Stomach smooth muscle (tissue), 2 donors: ENCODE measurements around the gene LRRN2.

ENCODE experiments used
- H3K27ac ChIP-seq: one replicate; pipeline ENCODE4 v1.7.0; 2013; ENCODE audit warnings: mild to moderate bottlenecking, low read length, inconsistent platforms
- H3K27me3 ChIP-seq, 2 donors: one replicate each; pipeline ENCODE4 v1.7.0; 2013; ENCODE audit warnings: low read length in 2 of 2; ENCODE audit not compliant: insufficient read depth in 2 of 2, control insufficient read depth in 1 of 2
- H3K36me3 ChIP-seq, 2 donors: one replicate each; pipeline ENCODE4 v1.7.0; 2013; ENCODE audit warnings: low read length in 2 of 2; ENCODE audit not compliant: control insufficient read depth in 2 of 2, insufficient read depth in 2 of 2
- H3K4me1 ChIP-seq: one replicate; pipeline ENCODE4 v1.7.0; 2013; ENCODE audit warnings: low read length; ENCODE audit not compliant: control insufficient read depth, insufficient read depth
- H3K4me3 ChIP-seq, 2 donors: one replicate each; pipeline ENCODE4 v1.7.0; 2013; ENCODE audit warnings: low read length in 2 of 2
- H3K9ac ChIP-seq, 2 donors: one replicate each; pipeline ENCODE4 v1.7.0; 2013; ENCODE audit warnings: low read length in 2 of 2, mild to moderate bottlenecking in 1 of 2
- H3K9me3 ChIP-seq, 2 donors: one replicate each; pipeline ENCODE4 v1.7.0; 2013; ENCODE audit warnings: low read length in 2 of 2; ENCODE audit not compliant: control insufficient read depth in 2 of 2
- donor health status: healthy.
- donor health status: Pancreatic carcinoma.

The LRRN2 gene

DNA sequence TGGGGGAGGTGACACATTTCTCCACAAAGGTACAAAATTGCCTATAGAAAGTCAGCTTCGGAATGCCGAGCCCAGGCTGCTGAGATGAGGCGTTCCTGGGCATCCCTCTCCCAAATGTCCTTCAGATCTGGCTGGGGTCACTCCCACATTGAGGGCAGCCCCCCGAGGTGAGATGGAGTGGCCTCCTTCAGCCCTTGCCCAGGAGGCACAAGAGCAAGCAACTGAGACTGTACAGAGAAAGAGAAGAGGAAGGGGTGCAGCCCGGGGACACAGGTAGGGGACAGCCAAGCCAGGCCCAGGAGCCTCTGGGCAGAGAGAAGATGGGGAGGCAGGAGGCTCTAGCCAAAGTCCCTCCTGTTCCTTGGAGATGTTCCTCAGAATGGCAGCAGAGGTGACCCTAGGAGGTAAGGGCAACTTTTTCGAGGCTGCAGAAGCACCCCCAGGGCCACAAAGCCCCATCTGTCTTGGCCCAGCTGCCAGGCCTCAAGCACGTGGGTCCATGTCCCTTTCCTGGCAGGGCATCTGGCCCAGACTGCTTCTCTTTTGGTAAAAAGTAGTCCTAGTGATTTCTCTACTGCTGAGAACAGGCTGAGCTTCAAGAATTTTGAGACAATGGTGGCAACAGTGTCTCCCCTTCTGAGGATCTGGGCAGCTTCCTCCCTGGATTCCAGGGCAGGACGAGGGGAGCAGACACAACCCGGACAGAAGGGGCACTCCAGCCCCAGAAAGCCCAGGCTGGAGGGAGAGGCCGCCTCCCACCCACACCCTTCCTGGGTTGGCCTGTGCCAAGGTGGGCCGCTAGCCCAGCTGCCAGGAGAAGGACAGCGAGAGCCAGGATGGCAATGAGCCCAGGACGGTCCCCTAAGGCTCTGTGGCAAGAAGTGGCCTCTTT, 68.0 kb downstream of the LRRN2 start:
- H3K27ac ChIP-seq: no peak overlapping the region
- H3K4me1 ChIP-seq: peaks cover 5% of the 10 kb centered on the region
- no peaks in the 10 kb centered on the region for H3K9me3 ChIP-seq
- H3K9ac ChIP-seq: no peak overlapping the region
- H3K36me3 ChIP-seq: no peaks in the 10 kb centered on the region
- no peak overlapping the region for H3K4me3 ChIP-seq
- no peaks in the 10 kb centered on the region for H3K27me3 ChIP-seq

DNA sequence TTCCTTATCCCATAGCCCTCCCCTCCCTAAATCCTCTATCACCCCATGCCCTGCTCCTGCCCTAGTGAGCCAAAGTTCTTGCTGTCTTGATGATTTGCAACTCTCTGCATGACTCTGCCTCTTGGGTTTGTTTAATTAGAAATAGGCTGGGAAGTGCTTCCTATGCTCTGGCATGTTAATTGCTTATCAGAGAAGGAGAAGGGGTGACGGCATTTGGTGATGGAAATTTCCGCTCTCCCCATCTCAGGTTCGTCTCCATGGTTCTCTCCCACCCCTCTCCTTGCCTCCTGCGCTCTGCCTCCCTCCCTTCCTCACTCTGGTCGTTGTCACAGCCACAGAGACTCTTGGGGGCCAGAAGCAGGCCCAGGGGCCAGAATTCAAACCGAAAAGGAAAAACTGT, 68.9 kb downstream of the LRRN2 start:
- no peaks in the 10 kb centered on the region for H3K36me3 ChIP-seq
- no peak overlapping the region for H3K27ac ChIP-seq
- H3K4me3 ChIP-seq: no peak overlapping the region
- no peaks in the 10 kb centered on the region for H3K27me3 ChIP-seq
- no peaks in the 10 kb centered on the region for H3K9me3 ChIP-seq
- no peak overlapping the region for H3K9ac ChIP-seq
- H3K4me1 ChIP-seq: peaks cover 2% of the 10 kb centered on the region

DNA sequence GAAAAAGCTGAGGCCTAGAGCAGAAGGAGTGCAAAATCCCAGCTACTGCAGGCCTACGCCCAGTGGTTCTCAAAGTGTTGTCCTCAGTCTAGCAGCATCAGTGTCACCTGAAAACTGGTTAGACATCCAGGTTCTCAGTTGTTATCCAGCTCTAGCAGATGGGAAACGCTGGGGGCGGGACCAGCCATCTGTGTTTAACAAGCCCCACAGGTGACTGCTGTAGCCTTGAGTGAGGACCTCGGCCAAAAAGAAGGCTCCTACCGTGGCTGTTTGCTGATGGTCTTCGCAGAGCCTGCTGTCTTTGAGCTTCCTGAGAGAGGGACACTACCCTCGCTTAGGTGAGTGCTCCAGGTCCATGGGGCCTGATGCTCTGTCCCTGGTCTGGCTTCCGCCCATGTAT, 69.7 kb downstream of the LRRN2 start:
- Histone ChIP-seq H3K27ac (no peak overlapping the region), H3K27me3 (no peaks in the 10 kb centered on the region), H3K9ac (no peak overlapping the region), H3K4me1 (no peaks in the 10 kb centered on the region), H3K9me3 (no peaks in the 10 kb centered on the region), H3K36me3 (no peaks in the 10 kb centered on the region), H3K4me3 (no peak overlapping the region)

DNA sequence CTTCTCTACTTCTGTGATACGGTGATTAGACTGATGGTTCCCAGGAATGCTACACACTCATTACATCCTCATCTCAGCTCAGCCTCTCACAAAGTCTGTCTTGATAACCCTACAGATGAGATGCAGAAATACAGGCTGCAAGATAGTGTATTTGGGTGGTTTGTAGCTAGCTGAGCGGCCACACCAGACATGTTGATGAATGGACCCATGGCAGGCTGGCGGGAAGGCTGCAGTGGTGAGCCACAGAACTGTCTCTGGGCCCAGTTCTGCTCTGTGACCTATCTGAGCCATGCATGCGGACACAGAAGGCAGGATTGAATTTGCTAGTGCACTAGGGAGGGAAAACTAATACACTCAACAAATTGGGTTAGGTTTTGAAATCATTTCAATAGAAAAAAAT, 71.9 kb downstream of the LRRN2 start:
- Histone ChIP-seq H3K36me3 (no peaks in the 10 kb centered on the region), H3K4me3 (no peak overlapping the region), H3K4me1 (no peaks in the 10 kb centered on the region), H3K9ac (no peak overlapping the region), H3K9me3 (no peaks in the 10 kb centered on the region), H3K27me3 (peaks cover 0 to 4% of the 10 kb centered on the region in 2 donors), H3K27ac (no peak overlapping the region)

DNA sequence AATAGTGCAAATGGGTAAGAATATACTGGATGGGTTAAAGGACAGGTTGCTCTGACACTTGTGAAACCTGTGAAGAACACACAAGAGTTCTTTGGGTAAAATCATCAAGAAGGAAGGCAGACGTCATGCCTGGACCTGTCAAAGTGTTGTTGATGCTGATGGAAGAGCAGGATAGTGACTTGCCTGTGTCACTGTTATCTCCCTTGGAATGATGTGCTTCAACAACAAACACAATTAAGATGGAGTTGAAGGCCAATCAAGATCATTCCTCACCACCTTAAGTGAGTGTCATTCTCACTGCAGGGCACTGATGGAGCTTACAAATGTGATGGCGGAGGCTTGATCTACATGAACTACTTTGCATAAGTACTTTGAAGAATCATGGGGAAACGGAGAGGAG, 73.2 kb downstream of the LRRN2 start:
- Histone ChIP-seq H3K9me3 (no peaks in the 10 kb centered on the region), H3K27ac (no peak overlapping the region), H3K27me3 (peaks cover 0 to 4% of the 10 kb centered on the region in 2 donors), H3K4me1 (no peaks in the 10 kb centered on the region), H3K36me3 (no peaks in the 10 kb centered on the region), H3K4me3 (no peak overlapping the region), H3K9ac (no peak overlapping the region)

DNA sequence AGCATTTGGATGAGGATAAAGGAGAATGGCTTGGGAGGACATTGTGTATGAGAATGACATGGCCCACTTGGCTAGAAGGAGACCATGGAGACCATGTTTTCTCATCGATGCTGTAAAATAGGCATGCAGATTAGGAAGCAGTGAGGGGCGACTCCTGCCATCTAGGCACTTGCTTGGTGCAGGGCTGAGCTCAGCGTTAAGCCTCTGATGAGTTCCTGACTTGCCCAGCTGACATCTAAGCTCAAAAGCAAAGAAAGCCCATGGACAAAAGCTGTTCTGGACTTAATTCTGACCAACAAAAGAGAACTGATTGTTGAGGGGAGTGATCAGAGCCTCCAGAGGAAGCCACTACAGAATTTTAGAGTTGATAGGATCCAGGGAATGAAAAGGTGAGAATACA, 74.5 kb downstream of the LRRN2 start:
- H3K9ac ChIP-seq: no peak overlapping the region
- H3K36me3 ChIP-seq: no peaks in the 10 kb centered on the region
- no peak overlapping the region for H3K27ac ChIP-seq
- H3K9me3 ChIP-seq: no peaks in the 10 kb centered on the region
- H3K4me3 ChIP-seq: no peak overlapping the region
- no peaks in the 10 kb centered on the region for H3K4me1 ChIP-seq
- peaks cover 0 to 5% of the 10 kb centered on the region in 2 donors for H3K27me3 ChIP-seq

DNA sequence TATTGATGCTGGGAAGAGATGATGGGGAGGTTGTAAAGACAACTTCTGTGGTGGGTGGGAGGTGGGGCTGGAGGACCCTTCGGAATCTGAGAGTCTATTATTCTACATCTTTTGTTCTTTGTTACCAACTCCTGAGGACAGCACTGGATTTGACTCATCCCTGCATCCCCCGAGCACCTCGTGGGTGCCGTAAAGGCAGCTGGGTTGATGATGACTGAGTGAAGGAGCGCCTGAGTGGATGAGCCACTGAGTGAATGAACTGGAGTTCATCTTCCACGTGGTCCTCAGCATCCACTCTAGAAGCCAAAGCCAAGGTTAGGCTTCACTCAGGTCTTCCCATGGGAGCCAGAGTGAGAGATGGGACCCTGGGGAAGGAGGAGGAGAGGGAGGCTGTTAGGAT, 77.6 kb downstream of the LRRN2 start:
- H3K27me3 ChIP-seq: peaks cover 7 to 11% of the 10 kb centered on the region in 2 donors
- H3K27ac ChIP-seq: no peak overlapping the region
- H3K9me3 ChIP-seq: no peaks in the 10 kb centered on the region
- H3K4me1 ChIP-seq: no peaks in the 10 kb centered on the region
- no peak overlapping the region for H3K4me3 ChIP-seq
- H3K36me3 ChIP-seq: no peaks in the 10 kb centered on the region
- no peak overlapping the region for H3K9ac ChIP-seq

DNA sequence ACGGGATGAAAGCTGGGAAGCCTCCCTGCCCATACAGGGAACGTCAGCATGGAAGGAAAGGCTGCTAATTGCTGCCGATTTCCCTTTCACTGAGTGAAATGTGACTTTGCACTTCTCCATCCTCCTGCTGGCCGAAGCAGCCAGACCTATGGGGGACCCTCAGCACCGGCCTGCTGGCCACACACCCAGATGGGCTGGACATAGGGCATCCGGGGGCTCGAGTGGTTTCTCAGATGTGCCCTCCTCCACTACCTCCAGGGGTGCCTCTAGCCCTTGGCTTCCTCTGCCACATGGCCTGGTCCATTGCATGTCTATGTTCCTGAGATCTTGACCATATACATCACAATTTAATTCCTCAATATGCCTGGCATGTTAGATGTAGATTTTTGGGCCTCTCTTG, 79.7 kb downstream of the LRRN2 start:
- no peak overlapping the region for H3K4me3 ChIP-seq

DNA sequence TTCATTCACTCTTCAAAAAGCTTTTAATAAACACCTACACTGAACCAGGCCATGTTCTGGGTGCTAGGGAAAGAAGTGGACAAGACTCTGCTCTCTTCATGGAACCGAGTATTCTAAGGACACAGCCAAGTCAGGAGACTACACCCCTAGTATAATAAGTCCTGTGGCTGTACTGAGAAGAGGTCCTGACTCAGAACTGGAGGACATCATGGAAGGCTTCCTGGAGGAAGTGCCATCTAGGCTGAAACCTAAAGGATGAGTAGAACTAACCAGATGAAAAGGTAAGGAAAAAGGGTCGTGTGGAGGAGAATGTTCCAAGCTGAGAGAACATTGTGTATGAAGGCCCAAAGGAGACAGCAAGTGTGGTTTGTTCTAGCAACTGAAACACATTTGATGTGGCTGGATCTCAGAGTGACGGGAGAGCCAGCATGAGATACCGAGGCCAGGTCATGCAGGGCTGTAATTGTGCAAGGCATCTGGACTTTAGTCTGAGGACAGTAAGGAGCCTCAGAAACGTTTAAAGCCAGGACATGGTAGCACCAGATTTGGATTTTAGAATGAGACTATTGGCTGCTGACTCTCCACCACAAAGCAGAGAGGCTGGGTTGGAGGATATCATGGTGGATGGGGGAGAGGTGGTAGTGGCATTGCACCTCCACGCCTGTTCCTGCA, 82.5 kb downstream of the LRRN2 start:
- H3K4me1 ChIP-seq: peaks cover 2% of the 10 kb centered on the region
- H3K9me3 ChIP-seq: no peaks in the 10 kb centered on the region
- no peak overlapping the region for H3K9ac ChIP-seq
- H3K27me3 ChIP-seq: peaks cover 7% of the 10 kb centered on the region in 2 donors
- no peak overlapping the region for H3K27ac ChIP-seq
- no peak overlapping the region for H3K4me3 ChIP-seq
- H3K36me3 ChIP-seq: no peaks in the 10 kb centered on the region

More for the DNA sequence above, 79.7 kb downstream of the LRRN2 start:
- no peaks in the 10 kb centered on the region for H3K36me3 ChIP-seq
- H3K27ac ChIP-seq: no peak overlapping the region
- no peaks in the 10 kb centered on the region for H3K4me1 ChIP-seq
- no peak overlapping the region for H3K9ac ChIP-seq
- peaks cover 7 to 11% of the 10 kb centered on the region in 2 donors for H3K27me3 ChIP-seq
- no peaks in the 10 kb centered on the region for H3K9me3 ChIP-seq

DNA sequence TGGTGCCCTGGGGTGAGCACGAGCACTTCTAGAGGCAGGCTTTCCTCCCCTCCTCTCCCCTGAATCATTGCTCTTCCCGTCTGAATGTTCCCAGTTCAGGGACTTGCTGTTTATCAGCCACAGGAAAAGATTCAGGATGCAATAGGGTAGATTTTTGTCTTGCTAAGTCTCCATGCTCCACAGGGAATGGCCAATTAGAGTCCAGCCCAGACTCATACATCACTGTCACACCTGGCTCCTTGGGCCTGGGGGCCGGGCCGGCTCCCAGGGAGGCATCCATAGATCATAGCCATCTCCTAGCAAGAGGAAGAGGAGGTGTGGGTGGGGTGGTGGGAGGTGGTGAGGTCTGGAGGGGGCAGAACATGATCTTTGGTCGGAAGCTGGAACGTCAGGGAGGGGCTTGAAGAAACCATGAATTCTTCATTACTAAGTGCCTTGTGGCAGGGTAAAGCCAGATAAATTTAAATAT, 83.4 kb downstream of the LRRN2 start:
- Histone ChIP-seq H3K27me3 (peaks cover 7% of the 10 kb centered on the region in 2 donors), H3K9ac (no peak overlapping the region), H3K4me3 (no peak overlapping the region), H3K9me3 (no peaks in the 10 kb centered on the region), H3K4me1 (peaks cover 2% of the 10 kb centered on the region), H3K27ac (no peak overlapping the region), H3K36me3 (no peaks in the 10 kb centered on the region)

DNA sequence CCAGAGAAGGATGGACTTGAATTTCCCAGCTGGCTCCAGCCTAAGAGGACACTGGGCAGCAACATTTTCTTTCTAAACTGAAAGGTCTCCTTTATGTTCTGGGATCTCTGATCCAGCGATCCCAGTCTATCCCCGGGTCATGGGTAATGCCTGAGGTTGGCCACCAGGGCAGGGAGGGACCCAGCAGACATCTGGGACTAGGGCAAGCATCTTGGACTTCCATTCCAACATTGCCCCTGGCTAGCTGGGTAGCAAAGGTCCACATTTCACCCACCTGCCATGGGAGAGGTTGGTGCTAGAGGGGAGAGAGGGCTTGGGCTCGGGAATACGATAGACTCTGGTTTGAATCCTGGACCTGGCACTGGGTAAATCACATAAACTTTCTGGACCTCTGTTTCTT, 84.6 kb downstream of the LRRN2 start:
- Histone ChIP-seq H3K36me3 (no peaks in the 10 kb centered on the region), H3K9ac (no peak overlapping the region), H3K9me3 (no peaks in the 10 kb centered on the region), H3K27me3 (peaks cover 6 to 7% of the 10 kb centered on the region in 2 donors), H3K27ac (no peak overlapping the region), H3K4me1 (peaks cover 2% of the 10 kb centered on the region), H3K4me3 (no peak overlapping the region)
